ENCODE measurements around the gene PSMD13. TPM values are rescaled to one million over a fixed set of nuclear protein-coding genes. Genes with fewer than 3 reads are reported as not detected.

Gene PSMD13
- polyA plus RNA-seq, 1 experiment = 187 TPM

DNA sequence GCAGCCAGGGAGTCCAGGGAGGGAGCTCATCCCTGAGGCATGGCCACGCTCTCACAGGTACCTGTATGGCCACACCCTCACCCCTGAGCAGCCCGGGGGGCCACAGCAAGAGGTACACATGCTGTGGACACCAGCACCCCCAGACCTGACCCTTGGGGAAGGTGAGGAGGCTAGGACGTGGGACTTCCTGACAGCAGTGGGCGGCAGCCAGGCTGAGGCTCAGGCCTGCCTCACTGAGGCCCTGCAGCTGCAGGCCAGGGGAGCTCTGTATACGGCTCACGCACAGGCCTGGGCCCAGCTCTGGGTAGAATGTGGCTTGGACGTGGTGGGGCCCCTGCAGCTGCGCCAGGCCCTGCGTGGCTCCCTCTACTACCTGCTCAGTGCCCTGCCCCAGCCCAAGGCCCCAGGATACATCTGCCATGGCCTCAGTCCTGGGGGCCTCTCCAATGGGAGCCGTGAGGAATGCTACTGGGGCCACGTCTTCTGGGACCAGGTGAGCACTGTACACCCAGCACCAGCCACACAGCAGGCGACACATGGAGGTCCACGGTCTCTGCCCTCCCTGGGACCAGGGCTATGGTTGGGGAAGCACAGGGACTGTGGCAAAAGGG lies 54.0 kb downstream of the PSMD13 start:
- Histone ChIP-seq H3K27me3 (ENCODE audit: control insufficient read depth, insufficient read depth, low read length) (peaks cover 9% of the 10 kb centered on the region), H3K4me3 (ENCODE audit: low read depth, low read length) (no peak overlapping the region), H3K36me3 (ENCODE audit: control insufficient read depth, insufficient read depth, low read length) (peaks cover 5% of the 10 kb centered on the region)
- no peak for DNase-seq (ENCODE audit: low read depth)
- ChIA-PET CTCF (interaction anchor here (1.1 to 2.3 kb wide), 2 partner anchors 10 to 15 kb away, joined by 3 to 11 read pairs; no protein-coding TSS in a partner anchor), POLR2A (no interaction called here)
- TF ChIP-seq, protein P1, sequence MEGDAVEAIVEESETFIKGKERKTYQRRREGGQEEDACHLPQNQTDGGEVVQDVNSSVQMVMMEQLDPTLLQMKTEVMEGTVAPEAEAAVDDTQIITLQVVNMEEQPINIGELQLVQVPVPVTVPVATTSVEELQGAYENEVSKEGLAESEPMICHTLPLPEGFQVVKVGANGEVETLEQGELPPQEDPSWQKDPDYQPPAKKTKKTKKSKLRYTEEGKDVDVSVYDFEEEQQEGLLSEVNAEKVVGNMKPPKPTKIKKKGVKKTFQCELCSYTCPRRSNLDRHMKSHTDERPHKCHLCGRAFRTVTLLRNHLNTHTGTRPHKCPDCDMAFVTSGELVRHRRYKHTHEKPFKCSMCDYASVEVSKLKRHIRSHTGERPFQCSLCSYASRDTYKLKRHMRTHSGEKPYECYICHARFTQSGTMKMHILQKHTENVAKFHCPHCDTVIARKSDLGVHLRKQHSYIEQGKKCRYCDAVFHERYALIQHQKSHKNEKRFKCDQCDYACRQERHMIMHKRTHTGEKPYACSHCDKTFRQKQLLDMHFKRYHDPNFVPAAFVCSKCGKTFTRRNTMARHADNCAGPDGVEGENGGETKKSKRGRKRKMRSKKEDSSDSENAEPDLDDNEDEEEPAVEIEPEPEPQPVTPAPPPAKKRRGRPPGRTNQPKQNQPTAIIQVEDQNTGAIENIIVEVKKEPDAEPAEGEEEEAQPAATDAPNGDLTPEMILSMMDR (IDR thresholded peaks at IDR 0.05; ENCODE audit: insufficient read depth, low read depth, low read length) = no peak

DNA sequence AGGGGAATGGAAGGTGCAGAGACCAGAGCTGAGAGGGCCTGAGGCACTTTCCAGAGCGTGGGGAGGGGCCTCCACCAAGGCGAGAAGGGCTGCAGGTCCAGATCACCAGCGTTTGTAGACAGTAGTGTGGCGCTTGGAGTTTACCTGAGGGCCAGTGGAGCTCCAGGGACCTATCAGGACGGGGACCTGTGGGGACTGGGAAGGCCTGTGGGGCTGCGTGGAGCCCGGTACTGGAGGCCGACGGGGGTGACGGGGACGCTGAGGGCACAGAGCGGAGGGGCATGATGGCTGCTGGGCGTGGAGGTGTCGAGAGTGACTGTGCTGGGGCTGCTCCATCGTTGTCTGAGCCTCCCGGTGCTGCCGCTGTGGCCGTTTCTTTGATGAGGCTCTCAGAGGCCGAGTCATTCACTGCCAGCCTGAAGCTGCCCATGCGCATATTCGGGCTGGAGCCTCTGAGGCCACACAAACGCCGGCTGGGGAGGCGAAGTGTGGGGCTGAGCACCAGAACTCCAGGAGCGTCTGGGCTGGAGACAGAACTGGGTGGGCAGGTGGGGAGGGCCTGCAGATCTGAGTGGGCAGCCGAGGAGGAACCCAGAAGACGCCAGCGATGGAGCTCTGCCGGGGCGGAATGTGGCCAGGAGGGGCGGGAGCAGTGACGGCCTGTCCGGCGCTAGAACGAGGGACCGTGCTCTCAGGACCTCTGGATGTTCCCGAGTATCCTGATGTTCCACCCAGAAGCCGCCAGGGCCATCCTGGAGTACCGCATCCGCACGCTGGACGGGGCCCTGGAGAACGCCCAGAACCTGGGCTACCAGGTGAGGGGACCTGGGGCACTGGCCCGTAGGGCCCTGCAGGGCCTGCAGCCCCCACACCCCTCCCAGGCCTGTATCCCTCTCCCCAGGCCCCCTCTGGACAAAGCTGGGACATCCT lies 54.8 kb downstream of the PSMD13 start:
- Histone ChIP-seq H3K4me3 (ENCODE audit: low read depth, low read length) (no peak overlapping the region), H3K36me3 (ENCODE audit: control insufficient read depth, insufficient read depth, low read length) (peaks cover 5% of the 10 kb centered on the region), H3K27me3 (ENCODE audit: control insufficient read depth, insufficient read depth, low read length) (peaks cover 9% of the 10 kb centered on the region)
- no peak for DNase-seq (ENCODE audit: low read depth)
- TF ChIP-seq, protein P1 (IDR thresholded peaks at IDR 0.05; ENCODE audit: insufficient read depth, low read depth, low read length) = no peak
- POLR2A ChIA-PET = no interaction called here
- CTCF ChIA-PET = interaction anchor here (0.6 to 2.3 kb wide), 2 partner anchors 14 to 41 kb away, joined by 8 to 11 read pairs; no protein-coding TSS in a partner anchor

DNA sequence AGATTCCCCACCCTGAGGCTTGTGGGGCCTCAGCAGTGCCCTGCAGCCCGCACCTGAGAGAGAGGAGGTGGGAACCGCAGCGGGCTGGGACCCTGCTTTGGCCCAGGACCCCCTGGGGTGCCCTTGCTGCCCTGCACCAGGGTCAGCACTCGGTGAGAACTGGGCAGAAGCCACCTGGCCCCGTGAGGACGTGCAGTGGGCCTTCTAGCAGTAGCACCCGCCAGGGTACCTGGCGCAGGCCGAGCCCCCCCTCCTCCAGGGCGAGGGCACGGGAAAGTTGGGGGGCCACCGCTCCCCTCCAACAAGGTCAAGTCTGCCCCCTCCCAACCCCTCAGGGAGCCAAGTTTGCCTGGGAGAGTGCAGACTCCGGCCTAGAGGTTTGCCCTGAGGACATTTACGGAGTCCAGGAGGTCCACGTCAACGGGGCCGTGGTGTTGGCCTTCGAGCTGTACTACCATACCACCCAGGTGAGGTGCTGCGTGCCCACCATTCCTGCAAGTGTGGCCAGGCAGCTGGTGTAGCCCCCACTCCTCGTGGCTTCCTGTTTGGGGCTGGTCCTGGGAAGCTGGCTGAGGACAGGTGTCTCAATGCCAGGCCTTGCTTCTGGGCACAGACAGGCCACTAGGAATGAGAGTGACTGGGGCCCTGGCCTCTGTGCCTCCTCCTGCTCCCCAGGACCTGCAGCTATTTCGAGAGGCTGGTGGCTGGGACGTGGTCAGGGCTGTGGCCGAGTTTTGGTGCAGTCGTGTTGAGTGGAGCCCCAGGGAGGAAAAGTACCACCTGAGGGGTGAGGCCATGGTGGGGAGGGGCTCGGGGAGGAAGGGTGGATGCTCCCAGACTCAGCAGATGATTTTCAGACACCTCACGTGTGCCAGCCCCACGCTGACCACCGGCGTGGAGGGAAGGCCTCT lies 55.7 kb downstream of the PSMD13 start:
- Histone ChIP-seq H3K27me3 (ENCODE audit: control insufficient read depth, insufficient read depth, low read length) (peaks cover 7% of the 10 kb centered on the region), H3K36me3 (ENCODE audit: control insufficient read depth, insufficient read depth, low read length) (peaks cover 5% of the 10 kb centered on the region), H3K4me3 (ENCODE audit: low read depth, low read length) (no peak overlapping the region)
- ChIA-PET POLR2A (no interaction called here), CTCF (interaction anchor here (1.1 kb wide), 1 partner anchor 13 kb away, joined by 3 read pairs; no protein-coding TSS in a partner anchor)
- TF ChIP-seq, protein P1 (IDR thresholded peaks at IDR 0.05; ENCODE audit: insufficient read depth, low read depth, low read length) = no peak
- DNase-seq (ENCODE audit: low read depth) = no peak

DNA sequence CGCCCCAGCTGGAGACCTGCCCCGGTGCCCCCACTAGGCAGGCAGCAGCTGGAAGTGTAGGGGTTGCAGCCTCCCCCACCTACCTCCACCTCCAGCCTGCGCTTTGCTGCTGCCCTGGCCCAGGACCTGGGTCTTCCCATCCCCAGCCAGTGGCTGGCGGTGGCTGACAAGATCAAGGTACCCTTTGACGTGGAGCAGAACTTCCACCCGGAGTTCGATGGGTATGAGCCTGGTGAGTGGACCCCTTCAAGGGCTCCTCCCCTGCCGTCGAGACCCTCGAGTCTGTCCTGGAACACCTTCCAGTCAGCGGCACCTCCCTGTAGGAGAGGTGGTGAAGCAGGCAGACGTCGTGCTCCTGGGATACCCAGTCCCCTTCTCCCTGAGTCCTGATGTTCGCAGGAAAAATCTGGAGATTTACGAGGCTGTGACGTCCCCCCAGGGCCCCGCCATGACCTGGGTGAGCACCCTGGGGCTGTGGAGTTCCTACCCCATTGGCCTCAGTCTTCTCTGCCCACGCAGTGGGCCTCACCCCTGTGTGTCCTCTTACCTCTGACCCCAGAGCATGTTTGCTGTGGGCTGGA lies 56.6 kb downstream of the PSMD13 start:
- no peaks in the 10 kb centered on the region for H3K27me3 ChIP-seq (ENCODE audit: control insufficient read depth, insufficient read depth, low read length)
- TF ChIP-seq, protein P1 (IDR thresholded peaks at IDR 0.05; ENCODE audit: insufficient read depth, low read depth, low read length) = no peak
- peaks cover 5% of the 10 kb centered on the region for H3K36me3 ChIP-seq (ENCODE audit: control insufficient read depth, insufficient read depth, low read length)
- ChIA-PET CTCF (interaction anchor here (1.1 to 2.7 kb wide), 2 partner anchors 12 kb away, joined by 3 to 23 read pairs; no protein-coding TSS in a partner anchor), POLR2A (no interaction called here)
- no peak for DNase-seq (ENCODE audit: low read depth)
- H3K4me3 ChIP-seq (ENCODE audit: low read depth, low read length) = no peak overlapping the region
